CD4-positive, alpha-beta T cell treated with Interferon gamma for 1 hour (primary cell): Measurements from ENCODE around the gene TRIM54.
A peak's percentile ranks its signal among the peaks of the same experiment; 100 is the strongest.

Experiments
- DNase-seq: peaks from one replicate; pipeline ENCODE4 v3.0.0-alpha.2; 2020

The TRIM54 gene

DNA sequence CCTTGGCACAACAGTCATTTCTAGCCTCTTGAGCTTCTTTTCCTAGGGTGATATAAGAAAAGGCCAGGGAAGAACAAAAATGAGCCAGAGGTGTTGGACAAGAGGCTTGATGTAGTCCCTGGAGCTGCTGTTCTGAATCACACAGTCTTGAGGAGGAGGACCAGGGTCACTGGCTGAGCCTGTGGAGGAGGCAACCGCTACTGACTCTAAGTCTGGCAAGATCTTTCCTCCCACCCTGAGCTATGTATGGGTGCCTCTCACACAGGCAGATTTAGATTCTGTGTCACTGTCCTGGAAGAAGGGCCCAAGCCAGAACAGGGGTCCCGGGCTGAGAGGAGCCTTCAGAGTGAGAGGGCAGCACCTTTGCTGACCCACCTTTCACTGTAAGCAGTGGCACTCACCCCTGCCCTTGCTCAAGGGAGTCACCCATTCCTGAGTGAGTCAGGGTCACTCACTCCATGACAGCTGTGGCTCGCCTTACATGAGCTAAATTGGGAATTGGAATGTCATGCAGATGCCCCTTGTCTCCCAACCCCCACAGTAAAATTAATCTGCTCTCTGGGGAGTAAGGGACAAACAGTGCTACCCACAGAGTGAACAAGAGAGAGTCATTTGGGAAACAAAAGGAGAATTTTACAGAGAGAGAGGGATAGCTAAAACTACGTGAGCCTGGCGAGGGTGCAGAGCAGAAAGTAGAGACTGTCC lies at the start of gene TRIM54:
Gene TRIM54, plus strand, starts transcription at position 575 of the 705 bp plus-strand sequence. CDS start 303 bp downstream, outside the sequence.
- DNase-seq, result no peak

GRCh38 chr2:27233341-27233740 lies 48.9 kb upstream of the TRIM54 start:
- DNase-seq, result no peak

DNA sequence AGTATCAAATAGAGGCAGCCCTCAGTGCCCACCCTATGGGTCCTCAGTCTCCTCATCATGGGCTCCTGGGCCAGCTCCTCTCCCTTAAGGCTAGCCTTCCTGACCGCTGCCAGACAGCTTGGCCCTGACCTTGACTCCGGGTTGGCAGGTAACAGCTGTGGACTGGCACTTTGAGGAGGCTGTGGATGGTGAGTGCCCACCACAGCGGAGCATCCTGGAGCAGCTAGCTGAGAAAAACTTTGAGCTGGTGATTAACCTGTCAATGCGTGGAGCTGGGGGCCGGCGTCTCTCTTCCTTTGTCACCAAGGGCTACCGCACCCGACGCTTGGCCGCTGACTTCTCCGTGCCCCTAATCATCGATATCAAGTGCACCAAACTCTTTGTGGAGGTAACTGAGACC lies 46.1 kb upstream of the TRIM54 start:
- no peak for DNase-seq

DNA sequence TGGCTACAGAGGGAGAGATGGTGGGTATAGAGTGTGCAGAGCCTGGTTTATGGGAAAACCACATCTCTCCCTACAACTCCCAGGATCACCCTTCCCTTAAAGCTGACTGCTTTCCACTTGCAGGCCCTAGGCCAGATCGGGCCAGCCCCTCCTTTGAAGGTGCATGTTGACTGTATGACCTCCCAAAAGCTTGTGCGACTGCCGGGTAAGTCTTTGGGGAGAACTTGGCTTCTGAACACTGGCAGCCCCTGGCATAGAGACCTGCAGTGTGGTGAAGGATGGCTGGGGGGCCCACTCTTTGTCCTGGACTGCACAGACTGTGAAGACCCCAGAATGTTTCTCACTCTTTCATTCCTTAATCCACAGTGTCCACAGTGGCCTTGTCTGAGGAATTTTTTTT lies 45.6 kb upstream of the TRIM54 start:
- no peak for DNase-seq

GRCh38 chr2:27237341-27237945 lies 44.8 kb upstream of the TRIM54 start:
- DNase-seq, result no peak

GRCh38 chr2:27238976-27239375 lies 43.3 kb upstream of the TRIM54 start:
- DNase-seq, result no peak

GRCh38 chr2:27240406-27240805 lies 41.8 kb upstream of the TRIM54 start:
- DNase-seq, result no peak

- no peak for DNase-seq
These were observed 40.2 kb upstream of the TRIM54 start for GRCh38 chr2:27241761-27242613.

DNA sequence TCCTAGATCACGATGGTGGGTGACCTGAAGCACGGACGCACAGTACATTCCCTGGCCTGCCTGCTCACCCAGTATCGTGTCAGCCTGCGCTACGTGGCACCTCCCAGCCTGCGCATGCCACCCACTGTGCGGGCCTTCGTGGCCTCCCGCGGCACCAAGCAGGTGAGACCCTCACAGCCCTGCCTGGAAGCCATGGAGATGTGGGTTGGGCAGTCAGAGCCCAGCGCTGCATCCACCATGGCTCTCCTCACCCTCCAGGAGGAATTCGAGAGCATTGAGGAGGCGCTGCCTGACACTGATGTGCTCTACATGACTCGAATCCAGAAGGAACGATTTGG lies 39.6 kb upstream of the TRIM54 start:
- no peak for DNase-seq

DNA sequence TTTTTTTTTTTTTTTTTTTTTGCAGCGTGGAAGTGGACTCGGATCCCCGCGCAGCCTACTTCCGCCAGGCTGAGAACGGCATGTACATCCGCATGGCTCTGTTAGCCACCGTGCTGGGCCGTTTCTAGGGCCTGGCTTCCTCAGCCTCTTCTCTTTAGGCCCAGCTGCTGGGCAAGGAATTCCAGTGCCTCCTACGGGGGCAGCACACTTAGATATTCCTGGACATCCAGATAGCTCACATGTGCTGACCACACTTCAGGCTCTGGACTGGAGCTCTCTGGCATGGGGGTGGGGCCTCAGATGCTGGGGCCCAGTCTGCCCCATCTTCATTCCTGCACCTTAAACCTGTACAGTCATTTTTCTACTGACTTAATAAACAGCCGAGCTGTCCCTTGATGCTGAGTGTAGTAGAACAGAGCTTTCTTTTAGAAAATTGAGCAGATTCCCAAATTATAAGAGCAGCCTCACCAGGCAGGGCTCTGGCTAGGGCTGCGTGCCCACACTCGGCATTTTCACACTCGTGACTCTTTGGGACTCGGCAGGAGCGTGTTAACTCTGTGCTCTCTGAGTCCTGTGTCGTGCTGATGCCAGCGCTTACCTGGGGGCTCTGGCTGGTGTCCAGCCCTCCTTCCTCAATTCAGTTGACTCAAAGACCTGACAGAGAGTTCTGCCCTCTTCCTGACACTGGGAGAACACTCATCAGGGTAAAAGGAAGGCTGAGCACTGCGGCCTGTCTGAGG lies 38.7 kb upstream of the TRIM54 start:
- no peak for DNase-seq

DNA sequence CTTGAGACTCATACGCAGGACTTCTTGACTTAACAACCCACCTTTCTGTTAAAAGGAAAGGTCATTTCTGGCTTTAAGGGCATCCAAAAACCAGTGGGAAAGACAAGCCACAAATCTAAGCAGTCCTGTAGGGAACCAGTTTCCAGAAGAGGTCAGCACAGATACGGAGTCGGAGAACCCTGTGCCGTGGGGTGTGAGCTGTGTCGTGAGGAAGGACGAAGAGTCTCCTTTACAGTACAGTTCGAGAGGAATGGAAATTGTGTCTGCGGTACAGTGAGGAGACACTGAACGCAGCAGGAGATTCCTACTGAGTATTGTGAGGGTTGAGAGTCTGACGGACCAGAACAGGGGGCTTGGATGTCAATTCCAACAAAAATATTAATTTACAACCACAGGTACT lies 37.1 kb upstream of the TRIM54 start:
- no peak for DNase-seq

GRCh38 chr2:27245626-27246025 lies 36.6 kb upstream of the TRIM54 start:
- no peak for DNase-seq

- no peak for DNase-seq
These were observed 34.3 kb upstream of the TRIM54 start for GRCh38 chr2:27247893-27248292.

GRCh38 chr2:27249159-27249890 lies 32.9 kb upstream of the TRIM54 start:
- DNase-seq, result no peak

GRCh38 chr2:27249891-27250651 lies 32.2 kb upstream of the TRIM54 start:
- DNase-seq, result peak; percentile 29

- no peak for DNase-seq
These were observed 31.4 kb upstream of the TRIM54 start for GRCh38 chr2:27250652-27251379.

- DNase-seq, result no peak
These were observed 30.5 kb upstream of the TRIM54 start for GRCh38 chr2:27251766-27252165.

GRCh38 chr2:27255187-27255586 lies 27.0 kb upstream of the TRIM54 start:
- DNase-seq, result no peak

GRCh38 chr2:27255660-27256059 lies 26.6 kb upstream of the TRIM54 start:
- no peak for DNase-seq

GRCh38 chr2:27256855-27257454 lies 25.3 kb upstream of the TRIM54 start:
- DNase-seq, result no peak

DNA sequence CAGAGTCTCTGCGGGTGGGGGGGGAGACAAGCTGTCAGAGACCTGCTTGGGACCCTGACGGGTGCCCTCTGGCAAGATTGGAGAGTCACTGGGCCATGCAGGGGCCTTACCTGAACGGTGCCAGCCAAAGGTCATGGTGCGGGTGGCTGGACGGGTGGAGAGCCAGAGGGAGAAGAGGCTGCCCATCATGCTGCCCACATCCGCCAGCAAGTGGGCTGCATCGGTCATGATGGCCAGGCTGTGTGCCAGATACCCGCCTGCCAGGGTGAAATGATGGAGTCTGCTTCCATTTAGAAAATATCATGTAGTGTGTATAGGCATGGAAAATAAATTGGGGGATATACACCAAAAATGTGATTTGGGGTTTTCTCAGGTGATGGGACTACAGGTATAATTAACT lies 24.2 kb upstream of the TRIM54 start:
- DNase-seq, result no peak
